ENCODE measurements around the gene PPP1R9B. TPM values are rescaled to one million over a fixed set of nuclear protein-coding genes. Genes with fewer than 3 reads are reported as not detected.

The PPP1R9B gene
- total and polyA plus RNA-seq, 2 donors: 26.8 to 47.9 TPM

DNA sequence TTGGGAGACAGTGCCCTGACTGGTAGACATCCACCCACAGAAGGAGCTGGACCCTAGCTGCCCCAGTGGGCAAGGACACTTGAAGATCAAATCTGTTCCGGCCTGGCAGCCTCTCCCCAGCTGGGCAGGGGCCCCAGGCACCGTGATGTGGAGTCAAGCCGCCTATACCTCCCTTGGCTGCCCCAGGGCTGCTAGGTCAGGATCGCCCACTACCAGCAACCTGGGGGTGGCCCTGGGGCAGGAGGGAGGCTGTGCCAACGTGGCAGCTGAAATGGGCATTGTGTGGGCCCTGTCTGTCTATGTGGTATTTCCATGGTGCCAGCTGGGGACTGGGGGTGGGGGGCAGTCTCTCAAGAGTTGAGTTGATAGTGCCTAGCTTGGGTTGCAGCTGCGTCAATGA, 54.4 kb downstream of the PPP1R9B start:
- peaks cover 11 to 13% of the 10 kb centered on the region in 2 donors for H3K4me1 ChIP-seq (ENCODE audit: control insufficient read depth in 2 of 2, insufficient read depth in 2 of 2, low read length in 2 of 2)
- WGBS: 62% methylated on average over 6 of the region's 6 CpGs
- DNase-seq (ENCODE audit: low read depth in 6 of 9, low spot score in 9 of 9): peak in 1 of 9 donors; percentile 16

DNA sequence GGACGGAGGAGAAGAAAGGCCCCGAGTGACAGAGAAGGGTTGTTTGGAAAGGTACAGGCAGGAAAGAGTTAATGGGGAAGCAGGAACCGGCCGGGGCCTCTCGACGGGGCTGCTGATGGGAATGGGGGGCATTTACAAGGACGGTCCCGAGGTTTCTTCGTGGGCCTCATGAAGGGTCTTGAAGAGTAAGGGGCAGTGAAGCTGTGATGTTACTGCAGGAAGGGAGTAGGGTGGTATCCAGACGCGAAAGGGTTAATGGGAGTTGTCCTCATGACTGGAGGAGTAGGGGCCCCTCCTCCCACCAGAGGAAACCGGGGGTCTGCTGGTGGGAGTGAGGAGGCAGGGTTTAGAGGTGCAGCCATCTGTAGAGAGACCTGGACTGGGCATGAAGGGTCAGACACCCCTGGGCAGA, 54.8 kb downstream of the PPP1R9B start:
- Histone ChIP-seq H3K4me3 (ENCODE audit: low read length in 2 of 2) (peak overlapping the region; percentile 68 to 71), H3K27ac (ENCODE audit: low read depth in 1 of 2, low read length in 1 of 2) (no peak overlapping the region), H3K9me3 (ENCODE audit: control insufficient read depth in 2 of 2, insufficient read depth in 1 of 2, low read length in 1 of 2) (no peaks in the 10 kb centered on the region), H3K27me3 (ENCODE audit: control insufficient read depth in 2 of 2, insufficient read depth in 1 of 2, low read length in 1 of 2) (peaks cover 0 to 9% of the 10 kb centered on the region in 2 donors), H3K36me3 (ENCODE audit: control insufficient read depth in 2 of 2, insufficient read depth in 2 of 2, low read length in 1 of 2) (peaks cover 22 to 31% of the 10 kb centered on the region in 2 donors), H3K4me1 (ENCODE audit: control insufficient read depth in 2 of 2, insufficient read depth in 2 of 2, low read length in 2 of 2) (peaks cover 11 to 13% of the 10 kb centered on the region in 2 donors)
- DNase-seq (ENCODE audit: low read depth in 6 of 9, low spot score in 9 of 9): peak in 1 of 9 donors; percentile 37
- 1% methylated on average over 12 of the region's 12 CpGs for WGBS

More for the DNA sequence above, 54.4 kb downstream of the PPP1R9B start:
- Histone ChIP-seq H3K36me3 (ENCODE audit: control insufficient read depth in 2 of 2, insufficient read depth in 2 of 2, low read length in 1 of 2) (peaks cover 22 to 34% of the 10 kb centered on the region in 2 donors), H3K27me3 (ENCODE audit: control insufficient read depth in 2 of 2, insufficient read depth in 1 of 2, low read length in 1 of 2) (peaks cover 0 to 6% of the 10 kb centered on the region in 2 donors), H3K4me3 (ENCODE audit: low read length in 2 of 2) (peak overlapping the region; percentile 68 to 71), H3K27ac (ENCODE audit: low read depth in 1 of 2, low read length in 1 of 2) (no peak overlapping the region), H3K9me3 (ENCODE audit: control insufficient read depth in 2 of 2, insufficient read depth in 1 of 2, low read length in 1 of 2) (no peaks in the 10 kb centered on the region)

DNA sequence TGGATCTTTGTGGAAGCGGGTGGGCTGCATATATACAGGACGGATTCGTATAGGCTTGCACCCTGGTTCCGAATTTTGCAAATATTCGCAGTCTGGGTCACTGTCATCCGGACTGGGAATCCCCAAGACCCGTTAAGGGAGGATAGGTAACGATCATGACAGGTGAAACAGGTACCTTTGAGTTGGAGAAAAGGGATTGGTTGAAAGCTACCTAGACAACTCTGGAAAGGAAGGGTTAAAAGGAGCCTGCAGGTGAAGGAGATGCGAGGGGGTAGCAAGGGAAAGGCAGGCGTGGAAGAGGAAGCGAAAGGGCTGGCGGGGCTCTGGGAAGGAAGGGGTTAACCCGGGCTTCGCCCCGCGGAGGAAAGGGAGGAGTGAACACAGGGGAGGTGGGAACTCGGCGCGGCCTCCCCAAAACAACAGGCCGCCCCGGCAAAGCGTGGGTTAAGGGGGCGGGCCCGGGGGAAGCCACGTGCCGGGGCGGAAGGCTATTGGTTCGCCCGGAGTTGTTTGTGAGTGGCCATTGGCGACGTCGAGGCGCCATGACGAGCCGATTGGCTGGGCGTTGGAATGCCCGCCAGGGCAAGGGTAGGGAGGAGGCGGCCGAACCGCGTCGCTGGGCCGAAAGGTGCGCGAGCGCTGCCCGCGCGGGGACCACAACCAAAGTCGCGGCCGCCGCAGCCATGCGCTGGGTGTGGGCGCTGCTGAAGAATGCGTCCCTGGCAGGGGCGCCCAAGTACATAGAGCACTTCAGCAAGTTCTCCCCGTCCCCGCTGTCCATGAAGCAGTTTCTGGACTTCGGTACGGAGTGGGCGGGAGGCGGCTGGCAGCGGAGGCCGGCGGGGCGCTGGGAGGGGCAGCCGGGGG, 55.5 kb downstream of the PPP1R9B start, which contains the start of gene PDK2:
PDK2 (plus strand) TSS at position 599 of the 867 bp plus-strand sequence; CDS start at position 684, 85 bp downstream.
- H3K36me3 ChIP-seq (ENCODE audit: control insufficient read depth in 2 of 2, insufficient read depth in 2 of 2, low read length in 1 of 2): peaks cover 22 to 25% of the 10 kb centered on the region in 2 donors
- peak; percentile 82 to 98 (median 95) for DNase-seq (ENCODE audit: low read depth in 6 of 9, low spot score in 9 of 9)
- H3K27me3 ChIP-seq (ENCODE audit: control insufficient read depth in 2 of 2, insufficient read depth in 1 of 2, low read length in 1 of 2): peaks cover 0 to 11% of the 10 kb centered on the region in 2 donors
- peak within 1 kb of the TSS; percentile 69 to 81 for H3K27ac ChIP-seq (ENCODE audit: low read depth in 1 of 2, low read length in 1 of 2)
- H3K4me3 ChIP-seq (ENCODE audit: low read length in 2 of 2): peak within 1 kb of the TSS; percentile 68 to 71
- H3K4me1 ChIP-seq (ENCODE audit: control insufficient read depth in 2 of 2, insufficient read depth in 2 of 2, low read length in 2 of 2): peaks cover 11 to 13% of the 10 kb centered on the region in 2 donors
- H3K9me3 ChIP-seq (ENCODE audit: control insufficient read depth in 2 of 2, insufficient read depth in 1 of 2, low read length in 1 of 2): no peaks in the 10 kb centered on the region
- under 1% methylated on average over 68 of the region's 68 CpGs for WGBS

GRCh38 chr17:50094243-50094752, 56.2 kb downstream of the PPP1R9B start:
- Histone ChIP-seq H3K27ac (ENCODE audit: low read depth in 1 of 2, low read length in 1 of 2) (peak overlapping the region; percentile 69 to 81), H3K4me3 (ENCODE audit: low read length in 2 of 2) (peak overlapping the region; percentile 68 to 71), H3K4me1 (ENCODE audit: control insufficient read depth in 2 of 2, insufficient read depth in 2 of 2, low read length in 2 of 2) (peaks cover 11 to 13% of the 10 kb centered on the region in 2 donors), H3K27me3 (ENCODE audit: control insufficient read depth in 2 of 2, insufficient read depth in 1 of 2, low read length in 1 of 2) (peaks cover 0 to 15% of the 10 kb centered on the region in 2 donors), H3K36me3 (ENCODE audit: control insufficient read depth in 2 of 2, insufficient read depth in 2 of 2, low read length in 1 of 2) (peaks cover 21 to 22% of the 10 kb centered on the region in 2 donors), H3K9me3 (ENCODE audit: control insufficient read depth in 2 of 2, insufficient read depth in 1 of 2, low read length in 1 of 2) (no peaks in the 10 kb centered on the region)
- peak; percentile 75 to 97 (median 87) for DNase-seq (ENCODE audit: low read depth in 6 of 9, low spot score in 9 of 9)
- under 1% methylated on average over 21 of the region's 21 CpGs for WGBS

GRCh38 chr17:50093807-50094206, 56.7 kb downstream of the PPP1R9B start:
- H3K27me3 ChIP-seq (ENCODE audit: control insufficient read depth in 2 of 2, insufficient read depth in 1 of 2, low read length in 1 of 2): peaks cover 0 to 15% of the 10 kb centered on the region in 2 donors
- peak overlapping the region in 1 of 2 donors; percentile 71 for H3K4me3 ChIP-seq (ENCODE audit: low read length in 2 of 2)
- H3K36me3 ChIP-seq (ENCODE audit: control insufficient read depth in 2 of 2, insufficient read depth in 2 of 2, low read length in 1 of 2): peaks cover 16 to 17% of the 10 kb centered on the region in 2 donors
- no peaks in the 10 kb centered on the region for H3K9me3 ChIP-seq (ENCODE audit: control insufficient read depth in 2 of 2, insufficient read depth in 1 of 2, low read length in 1 of 2)
- H3K4me1 ChIP-seq (ENCODE audit: control insufficient read depth in 2 of 2, insufficient read depth in 2 of 2, low read length in 2 of 2): peaks cover 11 to 13% of the 10 kb centered on the region in 2 donors
- no peak for DNase-seq (ENCODE audit: low read depth in 6 of 9, low spot score in 9 of 9)
- no peak overlapping the region for H3K27ac ChIP-seq (ENCODE audit: low read depth in 1 of 2, low read length in 1 of 2)
- WGBS: 72% methylated on average over 3 of the region's 3 CpGs

GRCh38 chr17:50093246-50093645, 57.2 kb downstream of the PPP1R9B start:
- Histone ChIP-seq H3K4me3 (ENCODE audit: low read length in 2 of 2) (no peak overlapping the region), H3K4me1 (ENCODE audit: control insufficient read depth in 2 of 2, insufficient read depth in 2 of 2, low read length in 2 of 2) (peaks cover 11 to 13% of the 10 kb centered on the region in 2 donors), H3K36me3 (ENCODE audit: control insufficient read depth in 2 of 2, insufficient read depth in 2 of 2, low read length in 1 of 2) (peaks cover 12 to 13% of the 10 kb centered on the region in 2 donors), H3K9me3 (ENCODE audit: control insufficient read depth in 2 of 2, insufficient read depth in 1 of 2, low read length in 1 of 2) (no peaks in the 10 kb centered on the region), H3K27me3 (ENCODE audit: control insufficient read depth in 2 of 2, insufficient read depth in 1 of 2, low read length in 1 of 2) (peaks cover 0 to 15% of the 10 kb centered on the region in 2 donors), H3K27ac (ENCODE audit: low read depth in 1 of 2, low read length in 1 of 2) (no peak overlapping the region)
- no peak for DNase-seq (ENCODE audit: low read depth in 6 of 9, low spot score in 9 of 9)
- WGBS: 91% methylated on average over 3 of the region's 3 CpGs

- H3K4me3 ChIP-seq (ENCODE audit: low read length in 2 of 2): no peak overlapping the region
- DNase-seq (ENCODE audit: low read depth in 6 of 9, low spot score in 9 of 9): no peak
- peaks cover 11 to 13% of the 10 kb centered on the region in 2 donors for H3K4me1 ChIP-seq (ENCODE audit: control insufficient read depth in 2 of 2, insufficient read depth in 2 of 2, low read length in 2 of 2)
- peaks cover 0 to 15% of the 10 kb centered on the region in 2 donors for H3K27me3 ChIP-seq (ENCODE audit: control insufficient read depth in 2 of 2, insufficient read depth in 1 of 2, low read length in 1 of 2)
- no peaks in the 10 kb centered on the region for H3K9me3 ChIP-seq (ENCODE audit: control insufficient read depth in 2 of 2, insufficient read depth in 1 of 2, low read length in 1 of 2)
- 91% methylated on average over 2 of the region's 2 CpGs for WGBS
- H3K36me3 ChIP-seq (ENCODE audit: control insufficient read depth in 2 of 2, insufficient read depth in 2 of 2, low read length in 1 of 2): no peaks in the 10 kb centered on the region
- no peak overlapping the region for H3K27ac ChIP-seq (ENCODE audit: low read depth in 1 of 2, low read length in 1 of 2)
These were observed 58.6 kb downstream of the PPP1R9B start for GRCh38 chr17:50091918-50092285.

DNA sequence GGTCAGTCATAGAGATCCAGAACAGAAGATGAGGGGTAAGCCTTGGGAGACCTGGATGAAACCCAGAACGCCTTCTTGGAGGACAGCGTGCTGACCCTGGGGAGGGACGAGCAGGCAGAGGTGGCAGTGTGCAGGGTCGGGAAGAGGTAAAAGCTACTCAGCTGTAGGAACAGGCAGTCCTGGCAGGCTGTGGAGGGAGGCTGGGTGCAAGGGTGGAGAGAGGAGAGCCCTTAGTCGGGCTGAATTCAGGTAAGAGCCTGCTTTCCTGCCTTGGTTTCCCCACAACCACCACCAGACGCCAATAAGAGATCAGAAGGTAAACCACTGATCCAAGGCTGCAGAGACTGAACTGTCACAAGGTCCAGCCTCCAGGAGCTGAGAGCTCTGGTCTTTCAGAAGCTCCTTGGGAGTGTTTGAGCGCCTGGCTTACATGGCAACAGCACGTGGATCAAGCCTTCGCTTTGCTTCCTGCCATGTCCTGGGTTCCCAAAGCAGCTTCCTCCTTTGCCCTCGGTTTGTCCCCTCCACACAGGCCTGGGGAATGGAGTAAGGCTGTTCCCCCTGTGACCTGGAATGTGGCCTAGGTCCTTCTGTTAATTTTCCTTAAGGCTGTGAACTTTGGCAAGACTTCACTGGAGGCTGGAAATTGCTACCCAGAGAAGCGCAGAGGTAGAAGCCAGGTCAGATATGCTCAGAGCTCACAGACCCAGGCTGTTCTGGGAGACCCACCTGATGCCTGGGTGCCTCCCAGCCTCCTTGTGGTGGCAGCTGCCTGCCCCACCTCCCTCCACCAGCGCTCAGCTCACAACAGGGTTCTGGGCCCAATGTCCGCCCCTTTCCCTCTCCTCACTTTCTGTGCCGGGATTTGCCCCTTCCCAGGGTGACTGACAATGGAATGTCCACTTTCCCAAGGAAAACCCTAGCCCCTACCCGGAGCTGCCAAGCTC, 59.2 kb downstream of the PPP1R9B start:
- Histone ChIP-seq H3K27ac (ENCODE audit: low read depth in 1 of 2, low read length in 1 of 2) (no peak overlapping the region), H3K9me3 (ENCODE audit: control insufficient read depth in 2 of 2, insufficient read depth in 1 of 2, low read length in 1 of 2) (no peaks in the 10 kb centered on the region), H3K27me3 (ENCODE audit: control insufficient read depth in 2 of 2, insufficient read depth in 1 of 2, low read length in 1 of 2) (peaks cover 0 to 15% of the 10 kb centered on the region in 2 donors), H3K4me1 (ENCODE audit: control insufficient read depth in 2 of 2, insufficient read depth in 2 of 2, low read length in 2 of 2) (peaks cover 8% of the 10 kb centered on the region in 2 donors), H3K4me3 (ENCODE audit: low read length in 2 of 2) (no peak overlapping the region), H3K36me3 (ENCODE audit: control insufficient read depth in 2 of 2, insufficient read depth in 2 of 2, low read length in 1 of 2) (no peaks in the 10 kb centered on the region)
- WGBS: 86% methylated on average over 15 of the region's 15 CpGs
- no peak for DNase-seq (ENCODE audit: low read depth in 6 of 9, low spot score in 9 of 9)
